ENCODE data around the gene PRR14L.
A peak's percentile ranks its signal among the peaks of the same experiment; 100 is the strongest.
"Not testable (repeated sequence)": the region's sequence is repeated elsewhere in the genome, so short reads cannot be mapped to it uniquely, and the experiment has no call there.

The PRR14L gene

DNA sequence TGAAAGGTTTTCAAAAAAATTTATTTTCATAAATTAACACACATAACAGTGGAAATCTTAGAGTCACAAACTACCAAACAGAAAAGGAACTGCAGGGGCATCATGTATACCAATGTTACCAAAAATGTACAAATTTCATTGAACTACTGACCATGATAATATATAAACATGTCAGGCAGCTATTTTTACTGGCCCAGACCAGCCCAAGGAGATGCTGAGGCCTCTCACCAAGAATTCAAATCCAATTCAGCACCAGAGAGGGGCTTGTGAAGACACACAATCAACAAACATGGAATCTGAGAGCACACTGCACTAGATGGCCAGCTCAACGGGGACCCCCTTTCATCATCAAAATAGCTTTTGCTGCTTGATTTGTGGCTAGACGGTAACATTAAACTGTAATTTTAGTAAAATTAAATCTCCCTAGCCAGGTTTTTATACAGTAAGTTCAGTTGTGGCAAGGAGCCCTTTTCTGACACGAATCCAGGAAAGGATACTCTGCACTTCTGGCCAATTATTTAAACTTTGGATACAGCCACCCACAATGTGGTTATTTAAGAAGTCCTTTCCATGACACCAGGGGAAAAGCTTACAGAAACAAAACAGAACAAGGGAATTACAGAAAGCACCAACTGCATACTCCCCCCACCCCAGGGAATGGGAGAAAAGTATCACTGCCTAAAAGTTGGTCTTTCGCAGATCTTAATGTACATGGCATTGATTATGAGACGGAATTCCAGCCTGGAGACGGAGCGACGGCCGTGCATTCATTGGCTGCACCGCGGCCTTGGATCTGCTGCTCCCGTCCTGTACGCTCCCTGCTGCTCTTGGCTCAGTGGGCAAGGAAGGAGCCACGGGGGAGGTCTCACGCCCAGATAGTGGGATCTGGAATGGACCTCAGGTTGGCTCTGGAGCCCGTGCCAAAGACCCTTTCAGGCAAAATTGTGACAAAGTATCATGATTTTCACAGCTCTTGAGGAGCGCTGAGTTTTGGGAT lies 68.3 kb downstream of the PRR14L start:
- DNase-seq, result no peak

DNA sequence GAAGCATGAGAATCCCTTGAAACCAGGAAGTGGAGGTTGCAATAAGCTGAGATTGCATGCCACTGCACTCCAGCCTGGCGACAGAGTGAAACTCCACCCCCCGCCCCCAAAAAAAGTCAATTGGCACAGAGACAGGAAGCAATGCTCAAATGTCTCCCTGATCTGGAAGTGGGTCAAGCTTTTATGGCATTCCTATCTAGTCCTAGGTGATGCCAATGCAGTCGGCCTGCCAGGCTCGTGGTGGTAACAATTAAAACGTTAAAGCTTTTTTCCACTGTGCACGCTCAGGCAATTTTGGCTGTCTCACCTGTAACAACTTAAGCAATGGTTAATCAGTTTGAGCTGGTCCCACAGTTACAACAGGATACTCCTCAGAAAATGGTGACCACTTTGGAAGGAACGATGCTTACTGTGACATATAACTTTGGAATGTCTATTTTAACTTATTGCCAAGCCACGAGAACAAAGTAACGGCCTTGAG lies 69.0 kb downstream of the PRR14L start:
- no peak for DNase-seq

DNA sequence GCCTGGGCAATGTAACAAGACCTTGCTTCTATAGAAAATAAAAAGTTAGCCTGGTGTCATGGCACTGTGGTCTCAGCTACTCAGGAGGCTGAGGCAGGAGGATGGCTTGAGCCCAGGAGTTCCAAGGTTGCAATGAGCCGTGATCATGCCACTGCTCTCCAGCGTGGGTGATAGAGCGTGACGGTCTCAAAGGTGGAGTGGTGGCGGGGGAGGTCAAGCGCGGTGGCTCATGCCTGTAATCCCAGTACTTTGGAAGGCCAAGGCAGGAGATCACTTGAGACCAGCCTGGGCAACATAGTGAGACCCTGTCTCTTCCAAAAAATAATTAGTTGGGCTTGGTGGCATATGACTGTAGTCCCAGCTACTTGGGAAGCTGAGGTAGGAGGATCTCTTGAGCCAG lies 71.2 kb downstream of the PRR14L start:
- no peak for DNase-seq

DNA sequence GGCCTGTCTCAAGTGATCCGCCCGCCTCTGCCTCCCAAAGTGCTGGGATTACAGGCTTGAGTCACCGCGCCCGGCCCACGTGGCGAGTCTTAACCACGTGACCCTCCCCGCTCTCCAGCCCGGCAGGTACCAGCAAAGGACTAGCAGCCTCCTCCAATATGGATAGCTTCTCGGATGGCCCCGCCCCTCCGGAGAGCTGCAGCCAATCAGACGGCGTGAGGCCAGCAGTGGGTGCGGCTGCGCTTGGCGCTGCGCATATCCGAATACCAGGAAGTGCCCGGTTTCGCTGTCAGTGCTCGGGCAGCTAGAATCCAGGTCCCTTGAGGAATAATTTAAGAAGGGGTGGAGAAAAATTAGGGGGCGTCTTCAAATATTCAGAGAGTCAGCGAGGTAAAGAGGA lies 73.2 kb downstream of the PRR14L start:
- peak; percentile 86 for DNase-seq

DNA sequence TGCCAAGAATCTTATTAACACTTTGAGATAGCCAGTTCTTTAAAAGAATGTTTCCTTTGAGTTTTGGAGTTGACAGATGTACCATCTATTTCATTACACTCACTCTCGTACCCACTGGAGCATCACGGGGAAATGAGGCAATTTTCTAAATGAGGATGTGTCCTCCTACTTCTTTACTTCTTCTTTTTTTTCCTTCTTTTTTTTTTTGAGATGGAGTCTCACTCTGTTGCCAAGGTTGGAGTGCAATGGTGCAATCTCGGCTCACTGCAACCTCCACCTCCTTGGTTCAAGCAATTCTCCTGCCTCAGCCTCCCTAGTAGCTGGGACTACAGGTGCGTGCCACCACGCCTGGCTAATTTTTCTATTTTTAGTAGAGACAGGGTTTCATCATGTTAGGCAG lies 75.7 kb downstream of the PRR14L start:
- not testable (repeated sequence) for DNase-seq

DNA sequence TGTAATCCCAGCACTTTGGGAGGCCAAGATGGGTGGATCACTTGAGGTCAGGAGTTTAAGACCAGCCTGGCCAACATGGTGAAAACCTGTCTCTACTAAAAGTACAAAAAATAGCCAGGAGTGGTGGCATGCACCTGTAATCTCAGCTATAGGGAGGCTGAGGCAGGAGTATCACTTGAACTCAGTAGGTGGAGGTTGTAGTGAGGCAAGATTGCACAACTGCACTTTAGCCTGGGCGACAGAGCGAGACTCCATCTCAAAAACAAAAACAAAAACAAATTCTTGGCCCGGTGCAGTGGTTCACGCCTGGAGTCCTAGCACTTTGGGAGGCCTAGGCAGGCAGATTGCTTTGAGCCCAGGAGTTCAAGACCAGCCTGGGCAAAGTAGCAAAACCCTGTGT lies 81.1 kb downstream of the PRR14L start:
- not testable (repeated sequence) for DNase-seq

DNA sequence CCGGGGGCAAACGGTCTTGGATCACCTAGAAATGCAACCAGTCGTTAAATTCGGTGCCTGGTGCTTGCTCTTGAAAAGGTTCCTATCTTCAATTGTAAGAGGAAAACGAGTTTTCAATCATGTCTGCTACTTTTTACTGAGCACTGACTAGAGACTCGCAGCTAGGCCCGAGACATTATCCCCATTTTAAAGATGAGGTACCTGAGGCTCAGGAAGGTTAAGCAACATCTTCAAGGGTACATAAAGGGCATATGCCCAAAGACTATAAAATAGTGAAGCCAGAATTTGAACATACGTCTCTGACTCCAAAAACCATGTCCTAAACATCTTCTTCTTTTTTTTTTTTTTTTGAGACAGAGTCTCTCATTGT lies 87.3 kb downstream of the PRR14L start:
- DNase-seq, result no peak

DNA sequence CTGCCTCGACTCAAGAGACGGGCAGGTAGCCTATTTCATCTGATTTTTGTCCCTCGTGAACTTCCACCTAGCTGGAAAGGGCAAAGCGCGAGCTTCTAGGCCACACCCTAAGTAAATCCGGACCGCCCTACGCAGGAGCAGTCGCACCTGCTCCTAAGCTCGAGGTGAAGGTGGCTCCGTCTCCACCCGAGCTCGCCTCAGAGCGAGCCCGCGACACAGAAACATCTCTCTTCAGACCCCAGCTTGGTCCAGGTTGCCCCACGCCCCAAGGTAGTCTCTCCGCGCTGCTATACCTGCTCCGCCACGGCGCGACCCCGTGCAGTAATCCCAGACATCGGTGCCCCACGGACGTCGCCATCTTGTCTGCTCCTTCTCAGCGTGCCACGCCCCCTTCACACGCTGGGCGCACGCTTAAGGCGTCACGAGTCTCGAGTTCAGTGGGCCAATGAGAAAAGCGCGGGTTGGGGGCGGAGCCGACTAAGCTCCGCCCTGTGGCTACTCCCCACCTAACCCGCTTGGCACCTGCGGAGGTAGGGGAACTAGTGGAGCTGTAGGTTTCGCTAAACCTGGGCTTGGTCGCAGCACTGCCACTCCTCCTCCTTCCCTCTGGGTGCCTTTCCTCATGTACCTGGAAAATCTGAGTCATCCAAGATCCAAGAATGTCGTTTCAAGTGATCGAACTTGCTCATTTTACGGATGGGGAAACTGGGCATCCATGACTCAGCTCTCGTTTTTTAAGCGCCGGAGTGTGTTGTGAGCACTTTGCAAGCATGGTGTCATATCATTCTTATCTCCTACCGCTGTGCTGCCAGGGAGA lies 87.9 kb downstream of the PRR14L start, which contains the start of gene PISD:
Gene PISD (minus strand): TSS at position 365 of the 817 bp plus-strand sequence. CDS start 7 bp downstream, at position 358.
- peak; percentile 89 for DNase-seq

DNA sequence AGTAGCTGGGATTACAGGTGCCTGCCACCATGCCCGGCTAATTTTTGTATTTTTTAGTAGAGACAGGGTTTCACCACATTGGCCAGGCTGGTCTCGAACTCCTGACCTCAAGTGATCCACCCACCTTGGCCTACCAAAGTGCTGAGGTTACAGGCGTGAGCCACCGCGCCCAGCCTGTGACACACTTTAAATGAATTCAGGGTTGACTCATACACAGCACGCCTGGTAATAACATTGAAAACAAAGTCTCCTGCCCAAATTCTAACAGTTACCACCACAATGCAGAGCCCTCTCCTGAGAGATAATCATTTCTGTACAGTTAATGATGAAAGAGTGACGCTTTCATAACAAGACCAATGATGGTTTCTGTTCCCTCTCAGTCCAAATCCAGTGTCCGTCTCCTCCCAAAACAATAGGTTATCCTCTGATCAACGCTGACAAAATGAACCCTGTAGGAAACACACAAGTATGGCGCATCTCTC lies 89.0 kb downstream of the PRR14L start:
- not testable (repeated sequence) for DNase-seq

DNA sequence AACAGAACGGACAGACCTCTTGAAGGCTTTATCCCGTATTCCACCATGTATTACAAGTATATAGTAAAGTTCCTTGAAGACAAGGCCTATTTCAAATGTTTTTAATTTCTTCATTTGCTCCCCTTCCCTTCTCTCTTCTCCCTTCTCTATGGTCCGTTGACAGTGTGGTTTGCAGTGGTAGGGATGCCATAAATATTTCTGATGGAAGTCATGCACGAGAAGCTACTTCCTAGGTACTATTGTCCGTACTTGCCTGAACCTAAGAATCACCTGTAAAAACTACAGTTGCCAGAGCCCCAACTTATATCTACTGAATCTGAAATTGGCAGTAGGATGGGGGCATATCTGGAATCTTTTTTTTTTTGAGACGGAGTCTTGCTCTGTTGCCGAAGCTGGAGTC lies 90.7 kb downstream of the PRR14L start:
- DNase-seq, result no peak

DNA sequence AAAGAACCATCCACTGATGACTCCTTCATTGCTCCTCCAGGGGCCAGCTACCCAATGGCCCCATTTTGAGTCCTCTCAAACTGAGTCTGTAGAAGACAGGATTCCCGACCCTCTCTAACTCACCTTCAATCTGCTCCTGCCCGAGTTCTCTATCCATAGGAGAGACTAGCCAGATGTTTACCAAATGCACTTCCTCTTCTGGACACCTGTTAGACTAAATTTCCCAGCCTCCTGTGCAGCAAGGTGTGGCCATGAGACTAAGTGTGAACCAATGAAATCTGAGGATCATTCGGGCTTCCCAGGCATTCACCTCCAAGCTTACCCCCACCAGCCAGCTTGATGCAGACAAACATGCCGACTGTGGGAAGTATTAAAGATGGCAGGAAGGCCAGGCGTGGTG lies 95.5 kb downstream of the PRR14L start:
- DNase-seq, result no peak

DNA sequence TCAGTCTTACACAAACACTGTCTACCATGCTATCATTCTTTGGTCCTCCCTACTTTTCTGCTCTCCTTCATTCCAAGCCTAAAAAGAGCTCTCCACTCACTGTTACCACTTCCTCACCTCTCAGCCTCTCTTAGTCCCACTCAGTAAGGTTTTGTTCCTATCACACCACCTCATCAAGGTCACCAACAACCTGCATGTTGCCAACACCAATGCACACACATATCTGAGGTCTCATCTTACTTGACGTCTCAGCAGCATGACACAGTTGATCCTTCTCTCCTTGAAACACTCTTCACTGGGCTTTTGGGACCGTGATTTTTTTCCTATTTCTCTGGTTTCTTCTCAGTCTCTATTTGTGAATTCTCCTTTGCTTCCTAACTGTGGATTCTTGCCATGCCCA lies 96.0 kb downstream of the PRR14L start:
- no peak for DNase-seq

DNA sequence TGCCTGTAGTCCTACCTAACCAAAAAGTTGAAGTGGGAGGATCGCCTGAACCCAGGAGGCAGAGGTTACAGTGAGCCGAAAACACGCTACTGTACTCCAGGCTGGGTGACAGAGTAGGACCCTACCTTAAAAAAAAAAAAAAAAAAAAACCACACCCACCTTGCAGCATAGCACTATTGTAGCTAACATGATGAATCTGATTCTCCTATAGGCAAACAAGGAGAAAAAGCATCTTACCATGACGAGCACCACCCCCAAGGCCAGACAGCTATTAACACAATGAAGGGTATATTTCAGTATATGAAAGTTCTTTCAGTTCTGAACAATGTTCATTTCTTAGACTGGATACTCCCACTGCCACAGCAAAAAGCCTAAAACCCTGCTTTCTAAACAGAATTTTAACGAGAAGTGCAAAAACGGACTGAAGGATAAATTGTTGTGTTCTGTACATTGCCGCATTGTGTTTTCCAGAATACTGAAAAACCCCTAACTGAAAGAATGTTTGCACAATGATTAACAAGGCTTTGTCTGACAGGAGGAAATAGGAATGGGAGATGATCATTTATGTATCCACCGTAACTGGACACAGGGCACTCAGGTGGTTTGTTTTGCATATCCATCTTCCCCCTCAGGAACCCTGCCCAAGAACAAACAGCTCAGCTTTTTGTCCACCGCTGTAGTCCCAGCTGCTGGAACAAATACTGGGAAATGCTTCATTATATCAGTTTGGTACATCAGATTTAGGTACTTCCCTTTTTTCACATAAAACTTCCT lies 96.8 kb downstream of the PRR14L start:
- DNase-seq, result no peak

DNA sequence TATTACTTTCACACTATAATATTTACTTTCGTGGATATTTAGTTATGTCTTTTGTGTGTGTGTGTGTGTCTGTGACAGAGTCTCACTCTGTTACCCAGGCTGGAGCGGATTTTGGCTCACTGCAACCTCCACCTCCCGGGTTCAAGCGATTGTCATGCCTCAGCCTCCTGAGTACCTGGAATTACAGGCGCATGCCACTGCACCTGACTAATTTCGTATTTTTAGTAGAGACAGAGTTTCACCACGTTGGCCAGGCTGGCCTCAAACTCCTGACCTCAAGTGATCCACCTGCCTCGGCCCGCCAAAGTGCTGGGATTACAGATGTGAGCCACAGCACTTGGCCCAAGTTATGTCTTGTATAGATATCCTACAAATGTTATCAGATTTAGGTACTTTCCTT lies 97.8 kb downstream of the PRR14L start:
- no peak for DNase-seq

DNA sequence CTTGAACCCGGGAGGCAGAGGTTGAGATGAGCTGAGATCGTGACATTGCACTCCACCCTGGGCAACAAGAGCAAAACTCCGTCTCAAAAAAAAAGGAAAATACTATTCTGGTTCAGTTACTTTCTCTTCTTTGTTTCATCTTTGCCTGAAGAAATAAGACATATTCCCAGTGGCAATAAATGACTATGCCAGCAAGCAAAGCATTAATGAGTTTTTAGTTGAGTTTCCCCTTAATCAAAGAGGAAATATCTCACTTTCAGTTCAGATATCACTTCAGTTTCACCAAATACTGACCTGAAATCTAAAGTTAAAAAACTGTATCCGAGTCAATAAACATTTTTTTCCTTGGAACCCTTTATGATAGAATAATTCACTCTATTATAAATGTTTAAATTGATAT lies 98.3 kb downstream of the PRR14L start:
- no peak for DNase-seq

DNA sequence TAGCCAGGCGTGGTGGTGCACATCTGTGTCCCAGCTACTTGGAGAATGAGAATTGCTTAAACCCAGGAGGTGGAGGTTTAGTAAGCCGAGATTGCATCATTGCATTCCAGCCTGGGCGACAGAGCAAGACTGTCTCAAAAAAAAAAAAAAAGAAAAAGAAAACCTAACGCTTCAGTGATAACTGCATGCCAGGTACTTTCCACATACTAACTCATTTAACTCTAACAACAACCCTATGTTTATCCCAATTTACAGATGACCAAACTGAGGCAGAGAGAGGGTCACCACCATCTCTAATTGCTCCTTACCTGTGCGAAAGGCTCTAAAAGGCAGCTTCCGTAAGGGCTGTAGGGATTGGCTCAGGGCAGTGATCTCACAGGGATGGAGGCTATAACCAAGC lies 99.5 kb downstream of the PRR14L start:
- no peak for DNase-seq

DNA sequence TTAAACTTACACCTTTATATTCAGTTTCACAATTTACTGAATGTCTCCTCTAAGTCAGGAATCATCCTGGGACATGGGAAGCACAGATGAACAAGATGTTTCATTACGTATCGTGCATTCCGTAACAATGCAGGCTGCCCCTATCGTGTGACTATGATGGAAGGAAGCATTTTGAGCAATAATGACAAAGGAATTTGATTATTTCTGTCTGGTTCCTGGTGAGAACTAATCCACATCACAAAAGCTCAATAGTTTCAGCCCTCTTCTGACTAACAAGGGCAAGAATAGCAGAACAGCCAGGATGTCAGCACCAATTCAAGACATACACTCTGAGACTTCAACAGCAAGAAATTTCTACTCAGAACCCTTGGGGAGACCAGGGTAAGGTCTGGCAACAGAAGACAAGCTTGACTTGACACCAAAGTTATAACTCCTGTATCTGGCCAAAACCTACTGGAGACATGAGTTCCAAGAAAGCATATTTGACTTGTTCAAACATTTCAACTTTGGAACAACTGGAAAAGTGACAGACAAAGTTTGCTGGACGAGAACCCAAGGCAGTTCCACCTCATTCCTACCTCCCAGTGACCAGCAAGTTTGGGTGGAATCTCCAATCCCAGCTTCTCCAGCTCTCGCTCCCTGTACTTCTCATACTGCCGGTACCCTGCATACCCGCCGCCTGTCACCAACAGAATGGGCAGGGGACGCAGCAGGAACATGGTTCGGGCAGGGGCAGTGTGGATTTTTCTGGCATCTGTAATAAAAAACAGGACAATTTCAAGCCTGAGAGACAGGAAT lies 102.2 kb downstream of the PRR14L start:
- DNase-seq, result no peak

DNA sequence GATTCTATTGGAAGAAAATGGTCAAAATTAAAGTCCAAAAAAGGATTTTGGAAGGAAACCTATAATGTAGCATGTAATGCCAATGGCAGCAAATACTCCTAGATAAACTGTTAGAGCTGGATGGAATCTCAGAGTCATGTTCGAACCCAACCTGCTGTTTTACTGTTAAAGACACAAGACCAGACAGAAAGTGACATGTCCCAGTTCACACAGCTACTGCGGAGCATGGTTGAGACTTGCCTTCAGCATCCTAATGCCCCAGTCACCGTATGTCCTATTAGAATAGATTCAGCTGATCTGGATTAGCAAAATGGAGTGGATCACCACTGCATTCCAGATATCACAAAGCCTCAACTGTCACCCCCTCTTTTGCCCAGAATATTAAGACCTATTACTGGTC lies 102.9 kb downstream of the PRR14L start:
- no peak for DNase-seq

DNA sequence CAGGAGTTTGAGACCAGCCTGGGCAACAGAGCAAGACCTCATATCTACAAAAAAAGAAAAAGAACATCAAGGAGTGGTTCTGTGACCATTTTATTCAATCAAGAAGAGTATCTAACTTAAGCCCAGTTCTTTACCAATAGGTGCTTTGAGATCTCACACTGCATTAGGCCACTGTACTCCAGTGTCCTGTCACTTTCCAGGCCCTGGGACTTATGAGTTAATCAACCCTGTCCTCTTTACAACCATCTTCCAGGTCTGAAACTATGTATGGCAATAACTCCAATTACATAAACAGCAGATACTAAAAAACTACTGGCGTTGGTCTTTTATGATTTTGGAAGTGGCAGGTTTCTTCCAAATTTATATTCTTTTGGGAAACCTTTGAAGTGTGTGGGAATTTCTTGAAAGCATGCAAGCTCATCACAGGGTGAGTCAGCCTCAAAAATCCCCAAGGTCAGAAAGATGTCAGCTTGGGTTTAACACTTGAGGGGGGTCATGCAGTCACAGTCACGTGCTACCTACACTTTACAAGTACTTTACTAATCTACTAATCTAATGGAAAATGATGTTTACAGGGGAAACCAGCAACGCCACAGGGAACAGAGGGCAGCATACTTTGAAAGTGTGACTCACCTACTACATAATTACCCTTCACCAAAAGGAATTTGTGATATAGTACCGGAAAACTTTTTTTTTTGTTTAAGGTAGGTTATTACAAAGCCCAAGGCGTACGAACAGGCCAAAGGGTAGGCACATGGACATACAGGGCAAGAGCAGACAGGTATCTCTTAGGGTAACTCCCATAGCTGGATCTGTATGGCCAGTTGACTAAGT lies 103.5 kb downstream of the PRR14L start:
- no peak for DNase-seq

DNA sequence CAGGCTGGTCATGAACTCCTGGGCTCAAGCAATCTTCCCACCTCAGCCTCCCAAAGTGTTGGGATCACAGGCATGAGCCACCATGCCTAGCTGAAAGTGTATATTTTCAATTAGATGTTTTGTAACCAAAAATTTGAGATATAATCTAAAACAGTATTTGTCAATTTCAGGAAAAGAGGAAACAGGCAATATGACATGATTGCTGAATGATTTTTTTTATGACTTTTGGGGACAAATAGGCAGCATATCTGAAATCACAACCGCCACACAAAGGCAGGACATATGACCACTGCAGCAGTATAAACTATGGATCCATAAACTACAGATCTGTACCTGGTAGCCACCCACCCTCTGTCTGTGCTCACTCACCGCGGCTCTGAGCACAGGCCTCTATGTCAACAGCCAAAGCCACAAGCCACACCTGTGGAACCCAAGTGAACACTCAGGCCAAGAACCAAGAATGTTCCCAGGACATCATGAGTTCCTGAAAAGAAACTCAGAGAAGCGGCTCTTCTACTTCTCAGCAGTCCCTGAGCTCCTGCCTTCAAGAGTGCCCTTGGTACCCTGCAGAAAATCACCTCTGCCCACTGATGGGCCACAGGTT lies 110.4 kb downstream of the PRR14L start:
- no peak for DNase-seq

Measured in SHP77 treated with DMSO at 0.1 percent for 48 hours (cell line).